Thyroid gland (tissue), 4 donors: Measurements from ENCODE around the gene CLEC3A.

ENCODE experiments used
- POLR2A ChIP-seq, 2 donors: fragments of 450-650 bp; IDR thresholded peaks; one replicate each; pipeline ENCODE4 v1.6.1; 2017; ENCODE audit warnings: antibody characterized with exemption in 2 of 2, mild to moderate bottlenecking in 2 of 2, moderate library complexity in 1 of 2
- TF ChIP-seq, protein P1 (sequence below), 6 experiments: fragments of 200-600 bp in 3 of 6; fragments of 450-650 bp in 3 of 6; sonication (generic) in 3 of 6; IDR thresholded peaks; one replicate each; pipeline ENCODE4 v1.5.1; 2016 to 2019; ENCODE audit warnings: antibody characterized with exemption in 6 of 6, mild to moderate bottlenecking in 2 of 6, inconsistent platforms in 1 of 6, moderate library complexity in 1 of 6

DNA sequence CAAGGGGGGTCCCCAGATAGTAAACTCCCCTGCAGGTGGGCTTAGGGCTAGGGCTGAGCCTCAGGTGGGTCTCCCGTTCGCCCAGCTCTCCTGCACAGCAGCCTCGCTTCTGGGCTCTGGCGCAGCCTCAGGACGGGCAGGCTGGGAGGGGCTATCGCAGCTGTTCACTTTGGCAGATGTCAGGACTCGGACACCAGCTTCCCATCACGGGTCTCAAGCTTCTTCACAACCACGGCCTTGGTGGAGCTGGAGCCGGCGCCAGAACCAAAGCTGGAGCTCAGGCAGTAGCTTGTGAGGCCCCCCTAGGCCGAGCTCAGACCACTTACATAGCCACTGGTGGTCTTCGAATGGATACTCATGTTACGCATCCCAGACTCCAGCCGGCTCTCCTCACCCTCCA is 26.0 kb downstream of the CLEC3A start:
- TF ChIP-seq, protein P1, sequence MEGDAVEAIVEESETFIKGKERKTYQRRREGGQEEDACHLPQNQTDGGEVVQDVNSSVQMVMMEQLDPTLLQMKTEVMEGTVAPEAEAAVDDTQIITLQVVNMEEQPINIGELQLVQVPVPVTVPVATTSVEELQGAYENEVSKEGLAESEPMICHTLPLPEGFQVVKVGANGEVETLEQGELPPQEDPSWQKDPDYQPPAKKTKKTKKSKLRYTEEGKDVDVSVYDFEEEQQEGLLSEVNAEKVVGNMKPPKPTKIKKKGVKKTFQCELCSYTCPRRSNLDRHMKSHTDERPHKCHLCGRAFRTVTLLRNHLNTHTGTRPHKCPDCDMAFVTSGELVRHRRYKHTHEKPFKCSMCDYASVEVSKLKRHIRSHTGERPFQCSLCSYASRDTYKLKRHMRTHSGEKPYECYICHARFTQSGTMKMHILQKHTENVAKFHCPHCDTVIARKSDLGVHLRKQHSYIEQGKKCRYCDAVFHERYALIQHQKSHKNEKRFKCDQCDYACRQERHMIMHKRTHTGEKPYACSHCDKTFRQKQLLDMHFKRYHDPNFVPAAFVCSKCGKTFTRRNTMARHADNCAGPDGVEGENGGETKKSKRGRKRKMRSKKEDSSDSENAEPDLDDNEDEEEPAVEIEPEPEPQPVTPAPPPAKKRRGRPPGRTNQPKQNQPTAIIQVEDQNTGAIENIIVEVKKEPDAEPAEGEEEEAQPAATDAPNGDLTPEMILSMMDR (IDR thresholded peaks at IDR 0.05): no peak
- no peak for TF ChIP-seq POLR2A (IDR thresholded peaks at IDR 0.05)
